Inflammatory macrophage treated with lipopolysaccharide for 1 hour (primary cell): Measurements from ENCODE around the gene METTL15.
"Not testable (repeated sequence)": the region's sequence is repeated elsewhere in the genome, so short reads cannot be mapped to it uniquely, and the experiment has no call there.

ENCODE experiments used
- DNase-seq, 2 donors: peaks; one replicate each; pipeline ENCODE4 v3.0.0-alpha.2; 2020 to 2022

Gene METTL15

DNA sequence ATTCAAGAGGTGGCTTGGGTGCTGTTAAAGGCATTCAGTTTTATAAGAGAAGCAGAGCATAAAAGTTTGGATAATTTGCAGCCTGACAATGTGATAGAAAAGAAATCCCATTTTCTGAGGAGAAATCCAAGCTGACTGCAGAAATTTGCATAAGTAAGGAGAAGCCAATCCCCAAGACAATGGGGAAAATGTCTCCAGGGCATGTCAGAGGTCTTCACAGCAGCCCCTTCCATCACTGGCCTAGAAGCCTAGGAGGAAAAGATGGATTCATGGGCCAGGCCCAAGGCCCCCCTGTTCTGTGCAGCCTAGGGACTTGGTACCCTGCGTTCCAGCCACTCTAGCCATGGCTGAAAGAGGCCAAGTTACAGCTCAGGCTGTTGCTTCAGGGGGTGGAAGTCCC, 207.3 kb downstream of the METTL15 start:
- DNase-seq = no peak

DNA sequence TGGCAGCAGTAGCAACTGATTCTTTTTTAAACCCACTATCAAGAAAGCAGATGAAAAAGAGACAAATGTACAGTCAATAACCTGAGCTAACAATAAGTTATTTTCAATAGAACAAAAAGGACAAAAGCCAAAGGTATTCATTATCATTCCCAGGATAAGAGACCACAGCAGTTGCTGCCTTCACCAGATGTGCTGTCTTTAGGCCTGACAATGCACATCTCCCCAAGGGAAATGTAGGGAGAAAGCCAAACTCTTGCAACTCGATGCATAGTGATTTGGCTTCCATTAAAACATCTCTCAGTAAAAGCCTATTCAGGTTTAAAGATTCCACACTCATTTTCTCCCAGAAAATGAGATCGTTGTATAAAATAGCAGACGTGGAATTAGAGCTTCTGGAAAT, 210.7 kb downstream of the METTL15 start:
- no peak for DNase-seq

DNA sequence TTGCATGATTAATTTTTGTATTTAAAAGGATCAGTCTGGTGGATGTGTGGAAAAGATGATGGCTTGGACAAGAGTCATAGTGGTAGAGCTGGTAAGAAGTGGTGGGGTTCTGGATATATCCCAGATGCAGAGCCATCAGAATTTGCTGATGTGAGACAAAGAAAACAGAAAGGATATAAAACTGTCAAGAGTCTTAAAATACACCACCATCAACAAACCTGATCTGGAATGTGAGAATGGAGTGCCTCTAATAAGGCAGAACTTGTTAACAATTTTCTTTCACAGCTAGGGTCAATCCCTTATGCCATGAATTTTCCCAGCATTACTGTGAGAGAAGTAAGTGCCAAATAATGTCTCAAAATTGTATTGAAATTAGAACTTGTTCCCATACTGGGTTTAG, 215.4 kb downstream of the METTL15 start:
- no peak for DNase-seq

DNA sequence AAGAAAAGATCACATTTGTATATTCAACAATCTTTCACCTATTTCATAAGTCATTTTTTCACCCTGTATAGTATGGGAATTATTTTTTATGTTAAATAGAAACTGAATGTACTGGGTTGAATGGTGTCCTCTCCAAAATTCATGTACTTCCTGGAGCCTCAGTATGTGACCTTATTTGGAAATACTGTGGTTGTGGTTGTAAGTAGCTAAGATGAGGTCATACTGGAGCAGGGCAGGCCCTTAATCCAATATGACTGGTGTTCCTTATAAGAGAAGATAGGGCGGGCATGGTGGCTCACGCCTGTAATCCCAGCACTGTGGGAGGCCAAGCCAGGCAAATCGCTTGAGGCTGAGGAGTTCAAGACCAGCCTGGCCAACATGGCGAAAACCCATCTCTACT, 224.2 kb downstream of the METTL15 start:
- not testable (repeated sequence) for DNase-seq

DNA sequence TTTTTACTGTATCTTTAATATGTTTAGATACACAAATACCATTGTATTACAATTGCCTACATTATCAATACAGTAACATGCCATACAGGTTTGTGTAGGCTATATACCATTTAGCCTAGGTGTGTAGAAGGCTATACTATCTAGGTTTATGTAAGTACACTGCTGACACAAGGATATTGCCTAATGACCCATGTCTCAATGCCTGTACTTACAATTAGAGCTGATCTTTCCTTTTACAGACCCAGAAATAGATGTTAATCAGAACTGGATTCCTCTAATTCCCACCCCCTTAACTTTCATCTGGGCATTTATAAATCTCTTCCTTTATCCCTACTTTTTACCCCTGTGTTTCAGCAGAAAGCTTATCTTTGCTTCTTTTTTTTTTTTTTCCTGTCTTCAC, 229.5 kb downstream of the METTL15 start:
- DNase-seq = no peak

DNA sequence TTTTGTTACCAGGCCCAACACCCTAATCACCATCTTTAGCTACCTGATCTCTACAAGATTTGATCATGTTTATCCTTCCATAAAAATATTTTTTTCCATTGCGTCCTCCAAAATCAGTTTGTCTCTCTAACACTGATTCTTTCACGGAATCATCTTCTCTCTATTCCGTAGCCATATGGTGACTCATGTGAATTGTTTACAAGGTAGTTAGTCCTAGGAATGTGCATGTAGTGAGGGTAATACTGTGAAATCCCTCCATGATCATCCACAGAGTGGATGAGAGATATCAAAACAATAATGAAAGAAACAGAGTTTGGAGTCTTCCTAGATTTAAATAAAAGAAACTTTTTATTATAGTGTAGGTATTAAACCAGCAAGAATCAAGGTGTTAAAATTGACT, 230.2 kb downstream of the METTL15 start:
- DNase-seq = no peak

DNA sequence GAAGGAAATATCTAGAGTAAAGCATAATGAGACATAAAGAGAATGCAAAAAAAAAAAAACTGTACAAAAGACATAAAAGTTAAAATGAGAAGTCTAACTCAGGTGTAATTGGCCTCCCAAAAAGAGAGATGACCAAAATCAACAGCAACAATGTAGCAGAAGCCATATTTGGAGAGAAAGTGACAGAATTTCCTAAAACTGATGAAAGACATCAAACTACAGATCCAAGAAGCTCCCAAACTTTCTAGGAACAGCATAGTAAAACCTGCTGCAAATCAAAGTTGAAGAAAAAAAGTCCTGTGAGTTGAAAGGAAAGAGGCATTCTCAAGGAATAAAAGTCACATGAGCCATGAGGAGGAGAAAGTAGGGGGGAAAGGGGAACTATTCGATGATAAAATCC, 231.3 kb downstream of the METTL15 start:
- no peak for DNase-seq

DNA sequence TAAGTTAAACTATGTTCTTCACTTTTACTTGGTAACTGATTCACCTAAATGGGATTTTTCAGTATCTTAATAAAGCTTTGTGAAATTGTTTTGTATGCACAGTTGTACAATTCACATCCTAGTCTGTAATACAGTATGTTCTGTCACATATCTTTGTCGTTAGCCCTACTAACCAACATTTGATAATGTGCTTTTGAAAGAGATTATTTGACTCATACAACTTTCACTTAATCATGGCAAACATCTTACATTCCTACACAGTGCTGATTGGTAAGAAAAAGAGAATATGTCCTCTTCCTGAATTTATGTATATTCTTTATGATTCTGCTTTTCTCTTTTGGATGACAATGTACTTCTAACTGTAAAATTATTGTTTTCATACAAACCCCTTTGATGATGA, 234.5 kb downstream of the METTL15 start:
- no peak for DNase-seq

DNA sequence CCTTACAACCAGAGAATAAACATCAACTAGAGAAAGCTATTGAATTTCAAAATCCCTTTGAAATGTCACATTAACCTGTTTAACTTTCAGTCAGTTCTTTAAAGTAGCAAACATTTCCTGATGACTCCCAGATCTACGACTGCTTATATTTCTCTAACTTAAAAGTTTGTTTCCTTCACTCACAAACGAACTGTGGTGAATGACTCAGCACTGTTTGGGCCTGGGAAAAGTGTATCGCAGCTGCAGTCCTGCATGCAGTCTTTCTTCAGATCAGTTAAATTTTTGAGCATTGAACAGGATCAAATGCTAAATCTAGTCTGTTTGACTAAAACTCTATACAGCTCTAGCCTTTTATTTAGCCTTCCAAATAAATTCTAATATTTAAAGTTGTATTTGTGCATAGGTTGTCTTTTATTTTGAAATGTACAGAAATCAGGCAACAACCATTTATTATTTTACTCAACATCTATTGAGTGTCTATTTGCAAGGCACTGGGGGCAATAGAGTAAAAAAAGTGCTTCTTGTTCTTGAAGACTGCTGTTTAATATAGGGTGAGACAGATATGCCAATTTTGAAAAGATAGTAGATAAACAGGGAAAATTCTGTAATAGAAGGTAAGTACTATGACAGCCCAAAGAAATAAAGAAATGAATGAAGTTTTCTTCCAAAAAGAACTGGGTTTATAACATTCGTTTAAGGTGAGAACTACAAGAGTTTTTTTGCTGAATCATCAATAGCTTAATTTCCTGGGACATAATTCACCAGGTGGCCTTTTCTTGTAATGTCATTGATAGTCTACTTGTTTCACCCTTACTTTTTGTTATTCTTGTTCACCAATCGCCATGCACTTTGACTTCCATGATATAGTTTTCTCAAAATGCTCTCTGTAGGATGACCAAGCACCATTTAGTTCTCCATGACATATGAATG, 235.4 kb downstream of the METTL15 start:
- DNase-seq = no peak

DNA sequence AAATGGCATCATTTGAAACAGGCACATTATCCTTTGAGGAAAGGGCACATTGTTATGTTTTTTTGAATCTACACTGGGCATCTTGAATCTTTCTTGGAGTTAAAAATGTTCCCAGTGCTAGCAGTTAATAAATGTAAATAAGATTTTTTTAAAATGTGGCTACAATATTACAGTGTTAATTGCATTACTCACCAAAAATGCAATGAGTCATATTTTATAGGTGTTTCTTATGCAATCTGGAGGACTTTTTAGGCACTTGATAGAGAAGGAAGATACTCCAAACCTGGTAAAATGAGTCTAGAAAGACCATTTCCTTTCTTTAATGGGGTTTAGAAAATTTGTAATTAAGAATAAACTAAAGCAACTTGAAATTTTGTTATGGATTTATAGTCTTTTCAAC, 238.0 kb downstream of the METTL15 start:
- DNase-seq = no peak

DNA sequence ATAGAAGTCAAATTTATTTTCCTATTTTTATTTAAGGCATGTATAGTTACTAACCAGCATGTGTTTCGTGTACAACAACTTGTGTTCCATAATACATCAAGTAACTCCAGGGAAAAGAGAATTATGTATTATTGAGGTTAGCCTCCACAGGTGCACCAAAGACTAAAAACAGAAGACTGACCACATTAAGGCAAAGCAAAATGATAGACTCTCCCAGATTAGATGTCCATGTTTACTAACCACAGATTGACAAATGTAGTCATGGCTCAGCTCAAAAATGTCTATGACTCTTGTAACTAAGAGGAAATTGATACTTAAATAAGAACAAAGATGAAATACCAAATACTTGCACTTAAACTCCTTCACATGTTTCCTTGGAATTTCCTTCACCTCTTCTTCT, 238.5 kb downstream of the METTL15 start:
- DNase-seq = no peak

DNA sequence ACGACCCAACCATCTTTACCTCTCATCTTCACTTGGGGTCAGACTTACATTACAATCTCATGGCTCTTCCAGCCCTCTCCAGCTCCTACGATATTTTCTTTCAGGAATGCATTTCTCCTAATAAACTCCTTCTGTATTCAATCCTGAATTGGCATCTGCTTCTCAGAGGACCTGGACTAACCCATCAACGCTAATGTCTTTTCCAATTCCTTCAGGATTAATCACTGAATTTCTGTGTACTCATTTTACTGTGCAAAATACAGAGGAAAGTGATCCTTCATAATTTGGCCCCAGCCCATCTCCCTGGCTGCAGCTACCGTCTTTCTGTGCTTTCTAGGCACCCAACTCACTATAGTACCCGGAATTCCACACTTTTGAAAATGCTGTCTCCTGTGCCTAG, 239.2 kb downstream of the METTL15 start:
- DNase-seq = no peak

DNA sequence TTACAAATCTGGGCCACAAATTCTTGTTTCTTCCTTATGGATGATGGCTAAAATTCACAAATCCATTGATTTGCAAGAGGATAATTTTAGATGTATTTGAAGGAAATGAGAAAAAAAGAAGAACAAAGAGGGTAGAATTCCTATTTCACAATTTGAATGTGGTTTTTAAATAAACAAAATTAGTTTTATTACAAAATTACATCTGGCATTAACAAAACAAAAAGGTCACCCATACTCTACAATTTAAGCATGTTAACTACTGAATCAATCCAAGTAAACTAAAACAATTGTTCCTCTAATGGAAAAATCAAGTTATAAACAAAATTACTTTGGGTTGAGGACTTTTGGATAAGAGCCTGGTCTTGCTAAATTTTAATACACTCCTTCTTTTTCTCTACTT, 242.0 kb downstream of the METTL15 start:
- DNase-seq = no peak

DNA sequence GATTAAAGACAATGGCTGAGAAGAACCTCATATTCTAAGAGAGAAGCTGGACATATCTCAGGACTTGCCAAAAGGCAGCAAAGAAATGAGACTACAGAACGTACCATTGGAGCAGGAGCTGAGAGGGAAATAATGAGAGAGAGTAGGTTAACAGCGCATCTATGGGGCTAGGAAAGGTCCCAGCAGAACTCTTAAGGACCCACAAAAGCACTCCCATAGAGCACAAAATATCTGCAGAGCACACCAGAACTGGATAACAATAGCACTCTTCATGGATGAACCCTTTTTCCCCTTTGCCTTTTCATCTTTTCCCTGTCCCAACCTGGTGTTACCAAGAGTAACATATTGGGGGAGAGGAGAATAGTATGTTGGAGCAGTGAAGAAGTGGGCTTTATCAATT, 245.8 kb downstream of the METTL15 start:
- no peak for DNase-seq

DNA sequence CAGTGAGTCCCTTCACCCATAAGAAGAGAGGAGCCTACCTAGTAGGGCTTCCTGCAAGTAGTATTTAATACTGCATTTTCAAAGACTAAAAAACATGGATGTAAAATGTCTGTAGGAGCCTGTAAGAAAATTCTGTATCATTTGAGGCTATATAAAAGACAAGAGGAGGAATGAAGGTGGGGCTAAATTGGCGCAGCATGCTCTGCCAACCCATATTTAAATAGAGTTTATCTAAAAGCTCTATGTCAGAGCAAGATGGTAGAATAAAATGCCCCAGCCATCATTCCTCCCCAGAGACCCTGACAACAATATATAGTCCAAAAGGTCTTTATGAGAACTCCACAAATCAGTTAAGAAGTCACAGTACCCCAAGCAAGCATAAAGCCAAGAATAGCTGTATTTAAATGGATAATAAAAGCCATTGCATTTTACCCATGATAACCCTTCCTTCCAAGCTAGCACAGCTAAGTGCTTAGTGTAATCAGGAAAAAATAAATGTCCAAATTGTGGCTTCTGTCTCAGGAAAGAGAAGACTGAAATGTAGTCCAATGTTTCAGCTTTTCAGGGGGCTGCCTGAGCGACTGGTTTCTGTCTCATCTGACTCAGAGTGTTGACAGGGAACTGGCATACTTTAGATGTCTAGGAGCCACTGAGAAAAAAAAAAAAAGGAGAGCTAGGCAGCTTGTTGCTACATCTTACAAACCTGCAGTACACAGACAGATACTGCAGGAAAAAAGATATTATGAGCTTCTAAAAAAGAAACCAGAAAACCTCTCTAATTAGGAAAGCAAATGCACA, 258.6 kb downstream of the METTL15 start:
- no peak for DNase-seq

DNA sequence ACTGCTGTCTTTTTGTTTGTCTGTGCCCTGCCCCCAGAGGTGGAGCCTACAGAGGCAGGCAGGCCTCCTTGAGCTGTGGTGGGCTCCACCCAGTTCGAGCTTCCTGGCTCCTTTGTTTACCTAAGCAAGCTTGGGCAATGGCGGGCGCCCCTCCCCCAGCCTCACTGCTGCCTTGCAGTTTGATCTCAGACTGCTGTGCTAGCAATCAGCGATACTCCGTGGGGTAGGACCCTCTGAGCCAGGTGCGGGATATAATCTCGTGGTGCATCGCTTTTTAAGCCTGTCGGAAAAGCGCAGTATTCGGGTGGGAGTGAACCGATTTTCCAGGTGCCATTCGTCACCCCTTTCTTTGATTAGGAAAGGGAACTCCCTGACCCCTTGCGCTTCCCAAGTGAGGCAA, 269.9 kb downstream of the METTL15 start:
- DNase-seq = not testable (repeated sequence)
